GM13976 (cell line): ENCODE measurements around the gene ZNF488.

Source experiments
- DNase-seq: peaks from one replicate; pipeline ENCODE4 v3.0.0; 2012; ENCODE audit warnings: low spot score
- CTCF ChIP-seq: IDR thresholded peaks from 2 replicates; pipeline ENCODE4 v1.5.1; 2012; ENCODE audit warnings: borderline replicate concordance, mild to moderate bottlenecking; ENCODE audit not compliant: insufficient read depth; ENCODE audit errors: extremely low read depth, missing control alignments, control extremely low read depth
- in situ Hi-C: fragments of 300-500 bp; cut with MboI; formaldehyde crosslinking; loops from one replicate; pipeline ENCODE4 v1.12.0; 2022; ENCODE audit warnings: low sequenced_read_pairs, mixed read lengths, inconsistent platforms; ENCODE audit not compliant: unreplicated experiment

Gene ZNF488

GRCh38 chr10:47316131-47316530 lies 68.0 kb downstream of the ZNF488 start:
- no peak for TF ChIP-seq CTCF
- in situ Hi-C loops, result no loop called here
- DNase-seq, result no peak
